Measurements from ENCODE around the gene ZNF85. TPM values are rescaled to one million over a fixed set of nuclear protein-coding genes. Genes with fewer than 3 reads are reported as not detected.

Gene ZNF85
- 3.1 and 4.3 TPM in 2 replicates for total RNA-seq

GRCh38 chr19:20923077-20923871, at the start of gene ZNF85:
Gene ZNF85, plus strand, starts transcription at chr19:20923251. Its CDS starts 150 bp downstream, at chr19:20923401.

Other genes starting within 250 kb of the ZNF85 start
- 1.1 and 2.1 TPM in 2 replicates for gene ZNF66, start 146.9 kb upstream of the ZNF85 start, total RNA-seq
- gene ZNF430, start 97.4 kb downstream of the ZNF85 start, total RNA-seq = 3.4 and 4.6 TPM in 2 replicates
- gene ZNF714, start 159.0 kb downstream of the ZNF85 start, total RNA-seq = 3.0 and 3.3 TPM in 2 replicates
- 2.5 and 4.4 TPM in 2 replicates for gene ZNF431, start 218.8 kb downstream of the ZNF85 start, total RNA-seq

Measured in bronchial smooth muscle cell (primary cell).